Stomach (tissue), 9 donors: ENCODE data around the gene SYNJ2. TPM values are rescaled to one million over a fixed set of nuclear protein-coding genes. Genes with fewer than 3 reads are reported as not detected.

Experiments
- DNase-seq, 2 donors: peaks; one replicate each; pipeline versions ENCODE4 v3.0.0 to v3.0.0-alpha.2; 2013 to 2019
- H3K27ac ChIP-seq, 5 donors: fragments of 200-600 bp in 4 of 5; sonication (generic) in 4 of 5; one replicate each; pipeline ENCODE4 v1.5.1; 2013 to 2019; ENCODE audit warnings: mild to moderate bottlenecking in 1 of 5, moderate library complexity in 1 of 5
- H3K27me3 ChIP-seq, 3 donors: fragments of 200-600 bp; sonication (generic); one replicate each; pipeline ENCODE4 v1.5.1; 2017 to 2019; ENCODE audit warnings: mixed run types in 1 of 3
- H3K36me3 ChIP-seq, 4 donors: fragments of 200-600 bp; sonication (generic); 1 replicate in 3 of 4; 2 replicates in 1 of 4; pipeline ENCODE4 v1.5.1; 2016 to 2019
- H3K4me1 ChIP-seq, 4 donors: fragments of 200-600 bp; sonication (generic); one replicate each; pipeline ENCODE4 v1.5.1; 2016 to 2019
- H3K4me3 ChIP-seq, 4 donors: fragments of 200-600 bp; sonication (generic) in 3 of 4; one replicate each; pipeline ENCODE4 v1.5.1; 2016 to 2019; ENCODE audit warnings: mild to moderate bottlenecking in 1 of 4
- H3K9me3 ChIP-seq, 4 donors: fragments of 200-600 bp; sonication (generic); one replicate each; pipeline ENCODE4 v1.5.1; 2016 to 2019
- CTCF ChIP-seq, 7 experiments: fragments of 450-650 bp in 4 of 7; fragments of 200-600 bp in 3 of 7; sonication (generic) in 3 of 7; IDR thresholded peaks; one replicate each; pipeline ENCODE4 v1.5.1; 2016 to 2019; ENCODE audit warnings: antibody characterized with exemption in 7 of 7, control low read depth in 2 of 7, mild to moderate bottlenecking in 1 of 7
- EP300 ChIP-seq: sonication (generic); formaldehyde crosslinking; IDR thresholded peaks from one replicate; pipeline ENCODE4 v1.6.1; 2017; ENCODE audit warnings: antibody characterized with exemption
- POLR2A ChIP-seq, 4 donors: fragments of 450-650 bp; IDR thresholded peaks; one replicate each; pipeline ENCODE4 v1.6.1; 2016; ENCODE audit warnings: antibody characterized with exemption in 4 of 4, control low read depth in 2 of 4, mild to moderate bottlenecking in 1 of 4, moderate library complexity in 1 of 4
- POLR2AphosphoS5 ChIP-seq, 3 donors: sonication (generic); formaldehyde crosslinking; IDR thresholded peaks; one replicate each; pipeline ENCODE4 v1.6.1; 2016; ENCODE audit warnings: antibody characterized with exemption in 3 of 3
- WGBS, 5 donors: extraction: QIAGEN DNeasy Blood & Tissue Kit in 3 of 5; methylation state at CpG; one replicate each; pipeline versions ENCODE4 v1.1.5 to v1.1.7; 2013 to 2018; 5-methylcytosine and 5-hydroxymethylcytosine counted together
- intact Hi-C: fragments of 100-400 bp; cut with DNase I; formaldehyde crosslinking; loops from one replicate; pipeline ENCODE4 v1.15.1; 2023; ENCODE audit warnings: low total_unique reads
- polyA plus RNA-seq, 3 donors: library from polyadenylated mRNA; stranded (reverse); fragments of 200-250 nt; gene quantifications; one replicate each; pipeline ENCODE4 v1.2.3, GENCODE V29; 2013
- small RNA-seq, 4 donors: library from RNA; depleted of rRNA; stranded (forward); fragments of <200 nt; gene quantifications; one replicate each; pipeline ENCODE3, GENCODE V24; 2016
- total RNA-seq, 5 donors: library from RNA; depleted of rRNA; stranded (reverse); fragments of >200 nt; gene quantifications; one replicate each; pipeline versions ENCODE4 v1.1.0 to v1.2.3, GENCODE V29; 2014 to 2016
- donor health status: healthy with polysubstance abuse.
- donor health status: Bipolar disorder and iron deficiency.
- donor health status: healthy.

Gene SYNJ2
- total and polyA plus RNA-seq, 8 donors: 4.7 to 41.4 (median 14.4) TPM

- Histone ChIP-seq H3K9me3 (no peaks in the 10 kb centered on the region), H3K36me3 (peaks cover 0 to 24% (median 16%) of the 10 kb centered on the region in 4 donors), H3K27me3 (no peaks in the 10 kb centered on the region), H3K4me3 (no peak overlapping the region), H3K27ac (no peak overlapping the region), H3K4me1 (no peaks in the 10 kb centered on the region)
- WGBS, 5 donors: 46 to 64% (median 55%) methylated on average over 1 of the region's 1 CpG
- intact Hi-C loops: no loop called here
- DNase-seq: peak in 1 of 2 donors; percentile 45
- TF ChIP-seq CTCF (IDR thresholded peaks at IDR 0.05): no peak
- TF ChIP-seq POLR2A (IDR thresholded peaks at IDR 0.05): no peak
- TF ChIP-seq POLR2AphosphoS5 (IDR thresholded peaks at IDR 0.05): no peak
Observed at GRCh38 chr6:158131926-158132325, 150.3 kb downstream of the SYNJ2 start.

GRCh38 chr6:158142789-158143188, 161.1 kb downstream of the SYNJ2 start:
- Histone ChIP-seq H3K36me3 (peaks cover 4 to 75% (median 59%) of the 10 kb centered on the region in 4 donors), H3K4me1 (no peaks in the 10 kb centered on the region), H3K27me3 (no peaks in the 10 kb centered on the region), H3K4me3 (no peak overlapping the region), H3K27ac (no peak overlapping the region), H3K9me3 (no peaks in the 10 kb centered on the region)
- intact Hi-C loops: no loop called here
- peak; percentile 16 to 59 for DNase-seq
- TF ChIP-seq EP300 (no peak), CTCF (IDR thresholded peaks at IDR 0.05) (no peak), POLR2AphosphoS5 (IDR thresholded peaks at IDR 0.05) (peak in 1 of 3 donors; percentile 8), POLR2A (IDR thresholded peaks at IDR 0.05) (no peak)

- WGBS, 5 donors: 21 to 63% (median 51%) methylated on average over 1 of the region's 1 CpG
- DNase-seq: no peak
- Histone ChIP-seq H3K4me1 (no peaks in the 10 kb centered on the region), H3K36me3 (peaks cover 4 to 74% (median 59%) of the 10 kb centered on the region in 4 donors), H3K4me3 (no peak overlapping the region), H3K27ac (no peak overlapping the region), H3K9me3 (no peaks in the 10 kb centered on the region), H3K27me3 (no peaks in the 10 kb centered on the region)
- TF ChIP-seq POLR2A (IDR thresholded peaks at IDR 0.05) (no peak), POLR2AphosphoS5 (IDR thresholded peaks at IDR 0.05) (no peak), EP300 (no peak), CTCF (IDR thresholded peaks at IDR 0.05) (no peak)
- intact Hi-C loops: no loop called here
Observed at GRCh38 chr6:158143700-158144099, 162.0 kb downstream of the SYNJ2 start.

Small RNA genes lying within 50 kb of the gene (small RNA-seq; reads per million reads assigned to genes)
- 0 reads per million in 4 donors for gene RNU6-786P

Other genes with a start within 250 kb of the SYNJ2 start
- 10 to 100 TPM; 22.9 to 55.3 (median 37.9) TPM for gene SNX9, start 158.6 kb upstream of the SYNJ2 start, total RNA-seq
- gene SNX9, start 158.6 kb upstream of the SYNJ2 start, polyA plus RNA-seq: 10 to 100 TPM; 21.4 to 58.7 (median 39.4) TPM
- 10 to 100 TPM in 3 of 5 donors, 1 to 10 TPM in 1, under 1 TPM in 1; 0.58 to 27.2 (median 12.3) TPM for gene SERAC1, start 186.4 kb downstream of the SYNJ2 start, total RNA-seq
- gene SERAC1, start 186.4 kb downstream of the SYNJ2 start, polyA plus RNA-seq: 1 to 10 TPM; 4.0 to 4.6 (median 4.1) TPM
- gene GTF2H5, start 186.5 kb downstream of the SYNJ2 start, total RNA-seq: 10 to 100 TPM in 2 of 5 donors, 1 to 10 TPM in 2, under 1 TPM in 1; 0.72 to 25.8 (median 5.0) TPM
- 1 to 10 TPM; 5.3 to 9.8 (median 7.0) TPM for gene GTF2H5, start 186.5 kb downstream of the SYNJ2 start, polyA plus RNA-seq